GM10266 (cell line): ENCODE data around the gene GPER1.

Experiments
- DNase-seq: peaks from one replicate; pipeline ENCODE4 v3.0.0; 2012; ENCODE audit errors: extremely low spot score
- CTCF ChIP-seq: IDR thresholded peaks from 2 replicates; pipeline ENCODE4 v1.5.1; 2012; ENCODE audit warnings: mild to moderate bottlenecking, low read depth; ENCODE audit not compliant: control insufficient read depth, insufficient read depth; ENCODE audit errors: missing control alignments

Gene GPER1

DNA sequence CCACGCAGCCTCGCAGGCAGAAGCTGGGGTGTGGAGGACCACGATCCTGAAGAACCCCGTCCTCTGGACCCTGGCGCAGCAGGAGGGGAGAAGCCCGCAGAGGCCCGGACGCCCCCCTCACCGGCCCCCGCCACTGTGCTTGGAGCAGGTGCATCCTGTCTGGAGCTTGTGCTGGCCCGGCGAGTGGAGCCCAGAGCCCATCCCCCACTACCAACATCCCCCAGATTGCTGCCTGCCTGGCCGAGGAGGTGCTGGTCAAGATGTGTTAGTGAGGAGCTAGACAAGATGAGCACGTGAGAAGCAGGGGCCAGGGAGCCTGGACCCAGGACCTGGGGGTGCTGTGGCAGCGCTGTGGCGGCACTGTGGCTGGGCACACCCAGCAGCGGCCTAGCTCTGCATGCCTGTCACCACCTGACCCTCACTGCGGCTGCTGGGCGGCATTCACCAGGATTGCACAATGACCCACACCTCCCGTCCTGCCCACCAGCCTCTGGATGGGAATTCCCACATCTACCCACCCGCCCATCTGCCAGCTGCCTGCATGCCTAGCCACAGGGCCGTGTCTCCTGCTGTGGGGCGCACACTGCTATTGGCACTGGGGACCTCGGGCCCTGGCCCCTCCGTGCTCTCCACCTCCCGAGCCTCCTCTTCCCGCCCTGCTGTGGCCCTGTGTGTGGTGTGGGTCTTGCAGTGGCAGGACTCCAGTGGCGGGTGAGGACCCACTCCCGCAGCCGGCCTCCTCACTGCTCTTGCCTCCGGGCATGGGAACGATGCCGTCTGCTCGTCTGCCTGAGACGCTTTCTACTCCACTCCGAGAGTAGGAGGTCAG, 31.7 kb upstream of the GPER1 start:
- no peak for DNase-seq
- no peak for TF ChIP-seq CTCF

- DNase-seq, result no peak
- no peak for TF ChIP-seq CTCF
Observed at GRCh38 chr7:1056785-1057410, 31.0 kb upstream of the GPER1 start.

- TF ChIP-seq CTCF, result no peak
- no peak for DNase-seq
Observed at GRCh38 chr7:1057416-1058291, 30.3 kb upstream of the GPER1 start.

- DNase-seq, result no peak
- TF ChIP-seq CTCF, result no peak
Observed at GRCh38 chr7:1058311-1058710, 29.6 kb upstream of the GPER1 start.

DNA sequence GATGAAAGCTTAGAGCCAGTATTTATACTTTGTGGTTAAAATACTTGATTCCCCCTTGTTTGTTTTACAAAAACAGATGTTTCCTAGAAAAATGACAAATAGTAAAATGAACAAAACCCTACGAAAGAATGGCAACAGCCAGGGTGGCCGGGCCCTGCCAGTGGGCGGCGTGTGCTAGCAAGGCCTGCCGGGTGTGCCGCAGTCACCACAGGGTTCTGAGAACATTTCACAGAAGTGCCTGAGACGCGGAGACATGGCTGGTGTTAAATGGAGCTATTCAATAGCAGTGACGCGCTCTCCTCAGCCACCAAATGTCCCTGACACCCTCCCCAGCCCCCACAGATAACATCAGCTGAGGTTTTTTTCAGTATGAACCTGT, 29.1 kb upstream of the GPER1 start:
- no peak for TF ChIP-seq CTCF
- DNase-seq, result no peak

GRCh38 chr7:1059200-1060091, 28.5 kb upstream of the GPER1 start:
- DNase-seq, result no peak
- no peak for TF ChIP-seq CTCF
